Measurements from ENCODE around the gene RAB8B. TPM values are rescaled to one million over a fixed set of nuclear protein-coding genes. Genes with fewer than 3 reads are reported as not detected.

Gene RAB8B
- total RNA-seq (2021) (19.3 and 20.9 TPM in 2 replicates), Bru-seq, nascent RNA (percentile 66 among the genes with signal in this experiment), BruChase-seq, experiment 1, labeled RNA remaining after a 2-hour chase (percentile 67 among the genes with signal in this experiment), BruChase-seq, experiment 2, labeled RNA remaining after a 6-hour chase (percentile 72 among the genes with signal in this experiment)
- long read RNA-seq, full-length matches to known transcripts: 9 of 11 reads
- long read RNA-seq, partial matches to known transcripts: 0 of 11 reads
- long read RNA-seq, other reads (novel, unspliced or antisense): 2 of 11 reads

GRCh38 chr15:63188926-63189871 lies at the start of gene RAB8B:
RAB8B (plus strand) TSS chr15:63189606; CDS start chr15:63189625, 19 bp downstream.
- intact Hi-C loops (cut with micrococcal nuclease; ENCODE audit: unreplicated experiment): loop anchor here (2.0 kb wide), 1 partner anchor 88 kb away; the partner anchor contains the start of gene APH1B
- peak; percentile 82 to 97 for DNase-seq
- no peaks in the 10 kb centered on the region for H3K36me3 ChIP-seq (ENCODE audit: low read depth)
- no peaks in the 10 kb centered on the region for H3K9me2 ChIP-seq (ENCODE audit: insufficient read depth)
- peaks cover 8% of the 10 kb centered on the region; the same call in 1 of the 2 replicates for H3F3A ChIP-seq (ENCODE audit: insufficient read depth, low read depth)
- H3K79me2 ChIP-seq (ENCODE audit: low read depth): peaks cover 34% of the 10 kb centered on the region
- no peaks in the 10 kb centered on the region for H4K20me1 ChIP-seq (ENCODE audit: insufficient read depth)
- ChIA-PET POLR2A (ENCODE audit: unreplicated experiment) (interaction anchor here (0.5 kb wide), 1 partner anchor 147 kb away, joined by 3 read pairs; the partner anchor contains the start of gene TPM1), CTCF (interaction anchor here (0.7 kb wide), 1 partner anchor 118 kb away, joined by 10 read pairs; no protein-coding TSS in a partner anchor)
- no peaks in the 10 kb centered on the region for H3K9me3 ChIP-seq (ENCODE audit: insufficient read depth, low read depth)
- no peak within 1 kb of the TSS for H3K27ac ChIP-seq
- no TSS peak for BruUV-seq (replicated peaks)
- H3K4me1 ChIP-seq (replicated peaks; ENCODE audit: insufficient read depth): peaks cover 36% of the 10 kb centered on the region
- TF ChIP-seq EZH2 (IDR thresholded peaks at IDR 0.05; ENCODE audit: low read depth): no peak
- TF ChIP-seq CTCF (conservative IDR thresholded peaks at IDR 0.05): no peak
- H3K4me2 ChIP-seq: peak within 1 kb of the TSS; percentile 85
- H3K27me3 ChIP-seq (ENCODE audit: insufficient read depth, low read depth): no peaks in the 10 kb centered on the region
- peak within 1 kb of the TSS; percentile 87 for H2AFZ ChIP-seq
- H3K4me3 ChIP-seq: peak within 1 kb of the TSS; percentile 63

GRCh38 chr15:63140936-63141335 lies 48.5 kb upstream of the RAB8B start:
- H3K9me2 ChIP-seq (ENCODE audit: insufficient read depth): no peaks in the 10 kb centered on the region
- BruUV-seq (replicated peaks): no TSS peak
- no peaks in the 10 kb centered on the region for H3K9me3 ChIP-seq (ENCODE audit: insufficient read depth, low read depth)
- ChIA-PET POLR2A (ENCODE audit: unreplicated experiment) (no interaction called here), CTCF (no interaction called here)
- no peaks in the 10 kb centered on the region for H4K20me1 ChIP-seq (ENCODE audit: insufficient read depth)
- TF ChIP-seq CTCF (conservative IDR thresholded peaks at IDR 0.05): no peak
- H3F3A ChIP-seq (ENCODE audit: insufficient read depth, low read depth): no peaks in the 10 kb centered on the region
- no peaks in the 10 kb centered on the region for H3K27me3 ChIP-seq (ENCODE audit: insufficient read depth, low read depth)
- H3K36me3 ChIP-seq (ENCODE audit: low read depth): no peaks in the 10 kb centered on the region
- no peak overlapping the region for H3K27ac ChIP-seq
- H3K4me2 ChIP-seq: no peak overlapping the region
- DNase-seq: no peak
- intact Hi-C loops (cut with micrococcal nuclease; ENCODE audit: unreplicated experiment): no loop called here
- peaks cover 5% of the 10 kb centered on the region for H3K4me1 ChIP-seq (replicated peaks; ENCODE audit: insufficient read depth)
- no peak overlapping the region for H3K4me3 ChIP-seq
- no peak overlapping the region for H2AFZ ChIP-seq
- no peaks in the 10 kb centered on the region for H3K79me2 ChIP-seq (ENCODE audit: low read depth)

- TF ChIP-seq EZH2 (IDR thresholded peaks at IDR 0.05; ENCODE audit: low read depth) (no peak), CTCF (conservative IDR thresholded peaks at IDR 0.05) (no peak)
- Histone ChIP-seq H3K4me3 (no peak overlapping the region), H3K4me2 (no peak overlapping the region), H4K20me1 (ENCODE audit: insufficient read depth) (no peaks in the 10 kb centered on the region), H3K9me2 (ENCODE audit: insufficient read depth) (no peaks in the 10 kb centered on the region), H2AFZ (no peak overlapping the region), H3K27ac (no peak overlapping the region), H3K79me2 (ENCODE audit: low read depth) (no peaks in the 10 kb centered on the region), H3K9me3 (ENCODE audit: insufficient read depth, low read depth) (no peaks in the 10 kb centered on the region), H3K36me3 (ENCODE audit: low read depth) (no peaks in the 10 kb centered on the region), H3K4me1 (replicated peaks; ENCODE audit: insufficient read depth) (no peaks in the 10 kb centered on the region), H3K27me3 (ENCODE audit: insufficient read depth, low read depth) (no peaks in the 10 kb centered on the region), H3F3A (ENCODE audit: insufficient read depth, low read depth) (no peaks in the 10 kb centered on the region)
- no TSS peak for BruUV-seq (replicated peaks)
- DNase-seq: no peak
- POLR2A ChIA-PET (ENCODE audit: unreplicated experiment): no interaction called here
- CTCF ChIA-PET: no interaction called here
- intact Hi-C loops (cut with micrococcal nuclease; ENCODE audit: unreplicated experiment): no loop called here
These were observed 44.0 kb upstream of the RAB8B start for GRCh38 chr15:63145426-63145825.
